Stimulated activated CD4-positive, alpha-beta T cell treated with anti-CD3 and anti-CD28 coated beads, Interleukin-2, amount 100 ng/mL, for 24 hours (primary cell): Measurements from ENCODE around the gene ANP32A.
"Not testable (repeated sequence)": the region's sequence is repeated elsewhere in the genome, so short reads cannot be mapped to it uniquely, and the experiment has no call there.

Source experiments
- DNase-seq, 2 donors: peaks; one replicate each; pipeline ENCODE4 v3.0.0-alpha.2; 2020

Gene ANP32A

GRCh38 chr15:68781766-68782588 is 38.7 kb downstream of the ANP32A start:
- DNase-seq = peak in 1 of 2 donors; percentile 17

GRCh38 chr15:68781217-68781616 is 39.5 kb downstream of the ANP32A start:
- no peak for DNase-seq

- DNase-seq = no peak
These were observed 41.8 kb downstream of the ANP32A start for GRCh38 chr15:68778876-68779275.

GRCh38 chr15:68776477-68777270 is 44.0 kb downstream of the ANP32A start:
- no peak for DNase-seq

- DNase-seq = no peak
These were observed 44.8 kb downstream of the ANP32A start for GRCh38 chr15:68775671-68776476.

- DNase-seq = no peak
These were observed 45.5 kb downstream of the ANP32A start for GRCh38 chr15:68775236-68775577.

GRCh38 chr15:68774521-68775235 is 46.0 kb downstream of the ANP32A start:
- DNase-seq = no peak

- no peak for DNase-seq
These were observed 46.6 kb downstream of the ANP32A start for GRCh38 chr15:68774120-68774519.

- no peak for DNase-seq
These were observed 47.7 kb downstream of the ANP32A start for GRCh38 chr15:68773036-68773435.

GRCh38 chr15:68770216-68770615 is 50.5 kb downstream of the ANP32A start:
- no peak for DNase-seq

GRCh38 chr15:68769702-68770101 is 51.0 kb downstream of the ANP32A start:
- DNase-seq = no peak

GRCh38 chr15:68768321-68768720 is 52.4 kb downstream of the ANP32A start:
- DNase-seq = no peak

GRCh38 chr15:68767833-68768232 is 52.9 kb downstream of the ANP32A start:
- no peak for DNase-seq

GRCh38 chr15:68765602-68766368 is 54.9 kb downstream of the ANP32A start:
- no peak for DNase-seq

- DNase-seq = no peak
These were observed 56.6 kb downstream of the ANP32A start for GRCh38 chr15:68764090-68764489.

GRCh38 chr15:68763063-68763462 is 57.6 kb downstream of the ANP32A start:
- no peak for DNase-seq

GRCh38 chr15:68759982-68760579 is 60.6 kb downstream of the ANP32A start:
- not testable (repeated sequence) for DNase-seq

- no peak for DNase-seq
These were observed 65.0 kb downstream of the ANP32A start for GRCh38 chr15:68755731-68756130.

GRCh38 chr15:68751622-68752021 is 69.1 kb downstream of the ANP32A start:
- DNase-seq = no peak

GRCh38 chr15:68749793-68750192 is 70.9 kb downstream of the ANP32A start:
- DNase-seq = no peak

GRCh38 chr15:68749365-68749764 is 71.3 kb downstream of the ANP32A start:
- DNase-seq = no peak
